Fibroblast of lung (primary cell): ENCODE measurements around the gene PRRT1.

Experiments
- EZH2 ChIP-seq: IDR thresholded peaks from 2 replicates; pipeline ENCODE4 v1.5.1; 2012; ENCODE audit warnings: low read length, control low read depth, mild to moderate bottlenecking; ENCODE audit errors: missing control alignments
- TF ChIP-seq, protein P1 (sequence below), 2 donors: IDR thresholded peaks in 1 of 2; conservative IDR thresholded peaks in 1 of 2; 1 replicate in 1 of 2; 2 replicates in 1 of 2; pipeline ENCODE4 v1.5.1; 2011 to 2012; ENCODE audit warnings: low read length in 2 of 2, control low read depth in 1 of 2, inconsistent platforms in 1 of 2, low read depth in 1 of 2, mild to moderate bottlenecking in 1 of 2

DNA sequence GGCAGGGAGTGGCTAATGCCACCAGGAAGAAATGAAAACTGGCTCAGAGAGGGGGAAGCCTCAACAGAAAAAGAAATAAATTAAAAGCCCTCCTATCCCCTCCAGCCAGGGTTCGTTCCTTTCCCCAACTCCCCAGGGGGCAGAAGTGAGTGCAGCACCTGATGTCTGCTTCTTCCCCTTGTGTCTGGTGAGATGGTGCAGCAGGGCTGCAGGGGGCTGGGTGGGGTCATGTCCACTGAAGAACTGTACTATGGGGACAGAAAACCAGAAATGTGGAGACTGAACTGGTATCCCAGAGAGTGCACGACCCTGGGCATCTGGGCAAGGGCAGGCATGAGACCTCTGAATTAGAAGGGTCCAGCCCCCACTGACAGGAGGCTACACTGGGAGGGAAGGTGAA, 16.6 kb upstream of the PRRT1 start:
- TF ChIP-seq, protein P1, sequence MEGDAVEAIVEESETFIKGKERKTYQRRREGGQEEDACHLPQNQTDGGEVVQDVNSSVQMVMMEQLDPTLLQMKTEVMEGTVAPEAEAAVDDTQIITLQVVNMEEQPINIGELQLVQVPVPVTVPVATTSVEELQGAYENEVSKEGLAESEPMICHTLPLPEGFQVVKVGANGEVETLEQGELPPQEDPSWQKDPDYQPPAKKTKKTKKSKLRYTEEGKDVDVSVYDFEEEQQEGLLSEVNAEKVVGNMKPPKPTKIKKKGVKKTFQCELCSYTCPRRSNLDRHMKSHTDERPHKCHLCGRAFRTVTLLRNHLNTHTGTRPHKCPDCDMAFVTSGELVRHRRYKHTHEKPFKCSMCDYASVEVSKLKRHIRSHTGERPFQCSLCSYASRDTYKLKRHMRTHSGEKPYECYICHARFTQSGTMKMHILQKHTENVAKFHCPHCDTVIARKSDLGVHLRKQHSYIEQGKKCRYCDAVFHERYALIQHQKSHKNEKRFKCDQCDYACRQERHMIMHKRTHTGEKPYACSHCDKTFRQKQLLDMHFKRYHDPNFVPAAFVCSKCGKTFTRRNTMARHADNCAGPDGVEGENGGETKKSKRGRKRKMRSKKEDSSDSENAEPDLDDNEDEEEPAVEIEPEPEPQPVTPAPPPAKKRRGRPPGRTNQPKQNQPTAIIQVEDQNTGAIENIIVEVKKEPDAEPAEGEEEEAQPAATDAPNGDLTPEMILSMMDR (conservative IDR thresholded peaks at IDR 0.05 in 1 of 2, IDR thresholded peaks at IDR 0.05 in 1 of 2; ENCODE audit: low read depth in 1 of 2, low read length in 2 of 2) = no peak
- TF ChIP-seq EZH2 = no peak
